GM10266 (cell line): ENCODE results near the gene REXO1.

ENCODE experiments used
- DNase-seq: peaks from one replicate; pipeline ENCODE4 v3.0.0; 2012; ENCODE audit errors: extremely low spot score
- TF ChIP-seq, protein P1 (sequence below): IDR thresholded peaks from 2 replicates; pipeline ENCODE4 v1.5.1; 2012; ENCODE audit warnings: mild to moderate bottlenecking, low read depth; ENCODE audit not compliant: control insufficient read depth, insufficient read depth; ENCODE audit errors: missing control alignments

Gene REXO1

DNA sequence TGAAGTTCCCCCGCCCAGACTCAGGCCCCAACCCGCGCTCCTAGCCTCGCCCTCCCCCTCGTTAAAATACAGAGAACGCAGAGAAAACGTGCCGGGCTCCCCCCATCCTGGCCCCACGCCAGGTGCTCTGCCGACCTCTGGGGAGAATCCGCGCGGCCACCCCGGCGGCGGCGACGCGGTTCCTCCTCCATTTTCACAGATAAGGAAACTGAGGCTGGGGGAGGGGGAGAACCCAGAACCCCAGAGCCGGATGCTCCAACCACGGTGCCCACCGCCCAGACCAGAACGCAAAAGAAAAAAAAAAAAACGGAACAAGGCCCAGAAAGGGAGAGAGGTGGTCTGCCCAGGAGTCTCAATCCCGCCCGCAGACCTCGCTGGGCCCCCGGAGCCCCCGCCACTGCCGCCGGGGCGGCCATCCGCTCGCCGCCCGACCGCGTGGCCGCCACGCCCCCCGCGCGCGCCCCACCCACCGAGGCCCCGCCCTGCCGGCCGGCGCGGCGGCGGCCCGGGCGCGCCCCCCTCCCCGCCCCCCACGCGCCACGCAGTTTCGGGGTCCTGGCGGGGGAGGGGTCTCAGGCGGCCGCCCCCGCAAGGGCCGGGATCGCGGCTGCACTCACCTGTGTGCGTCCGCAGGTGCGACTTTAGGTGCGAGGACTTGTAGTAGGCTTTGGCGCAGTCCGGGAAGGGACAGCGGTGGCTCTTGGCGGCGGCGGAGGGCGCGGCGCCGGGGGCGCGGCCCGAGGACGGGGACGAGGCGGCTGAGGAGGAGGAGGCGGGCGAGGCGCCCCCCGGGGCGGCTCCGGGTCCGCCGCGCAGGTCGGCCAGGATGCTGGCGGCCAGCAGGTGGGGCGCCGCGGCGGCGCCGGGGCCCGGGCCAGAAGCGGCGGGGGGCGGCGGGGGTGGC, 14.4 kb upstream of the REXO1 start:
- peak; percentile 86 for DNase-seq
- TF ChIP-seq, protein P1, sequence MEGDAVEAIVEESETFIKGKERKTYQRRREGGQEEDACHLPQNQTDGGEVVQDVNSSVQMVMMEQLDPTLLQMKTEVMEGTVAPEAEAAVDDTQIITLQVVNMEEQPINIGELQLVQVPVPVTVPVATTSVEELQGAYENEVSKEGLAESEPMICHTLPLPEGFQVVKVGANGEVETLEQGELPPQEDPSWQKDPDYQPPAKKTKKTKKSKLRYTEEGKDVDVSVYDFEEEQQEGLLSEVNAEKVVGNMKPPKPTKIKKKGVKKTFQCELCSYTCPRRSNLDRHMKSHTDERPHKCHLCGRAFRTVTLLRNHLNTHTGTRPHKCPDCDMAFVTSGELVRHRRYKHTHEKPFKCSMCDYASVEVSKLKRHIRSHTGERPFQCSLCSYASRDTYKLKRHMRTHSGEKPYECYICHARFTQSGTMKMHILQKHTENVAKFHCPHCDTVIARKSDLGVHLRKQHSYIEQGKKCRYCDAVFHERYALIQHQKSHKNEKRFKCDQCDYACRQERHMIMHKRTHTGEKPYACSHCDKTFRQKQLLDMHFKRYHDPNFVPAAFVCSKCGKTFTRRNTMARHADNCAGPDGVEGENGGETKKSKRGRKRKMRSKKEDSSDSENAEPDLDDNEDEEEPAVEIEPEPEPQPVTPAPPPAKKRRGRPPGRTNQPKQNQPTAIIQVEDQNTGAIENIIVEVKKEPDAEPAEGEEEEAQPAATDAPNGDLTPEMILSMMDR, result no peak

DNA sequence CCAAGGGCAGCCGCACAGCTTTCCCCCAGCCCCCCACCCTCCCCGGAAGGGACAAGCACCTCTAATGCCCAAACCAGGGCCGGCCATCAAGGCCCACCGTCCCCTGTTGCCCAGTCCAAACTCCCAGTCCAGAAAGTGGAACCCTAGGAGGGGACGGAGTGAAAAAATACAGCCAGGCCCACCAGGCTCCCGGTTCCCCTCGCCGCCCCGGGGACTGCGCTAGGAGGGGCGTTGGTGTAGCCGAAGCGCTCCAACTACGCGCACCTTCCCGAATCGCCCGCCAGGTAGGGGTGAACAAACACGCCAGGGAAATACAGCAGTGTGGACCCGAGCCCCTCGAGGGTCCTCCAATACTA, 13.8 kb upstream of the REXO1 start:
- DNase-seq, result no peak
- TF ChIP-seq, protein P1, result no peak

DNA sequence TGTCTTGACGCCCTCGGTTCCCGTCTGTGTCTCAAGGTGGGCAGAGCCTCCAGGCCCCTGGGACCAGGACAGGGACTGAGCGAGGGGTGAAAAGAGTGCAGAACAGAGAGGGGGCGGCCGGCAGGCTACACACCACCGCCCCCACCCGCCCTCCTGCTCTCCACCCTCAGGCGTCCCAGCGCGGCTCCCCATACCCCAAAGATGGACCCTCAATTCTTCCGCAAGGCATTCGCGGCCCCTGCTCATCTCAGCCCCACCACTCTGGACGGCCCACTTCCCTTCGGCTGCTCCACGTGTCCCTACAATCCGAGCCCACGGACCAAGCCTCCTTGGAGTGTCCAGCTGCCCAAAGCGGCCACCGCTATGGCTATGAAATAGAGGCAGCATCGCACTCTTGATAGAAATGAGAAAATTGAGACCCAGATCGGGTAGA, 13.3 kb upstream of the REXO1 start:
- no peak for DNase-seq
- TF ChIP-seq, protein P1, result no peak

DNA sequence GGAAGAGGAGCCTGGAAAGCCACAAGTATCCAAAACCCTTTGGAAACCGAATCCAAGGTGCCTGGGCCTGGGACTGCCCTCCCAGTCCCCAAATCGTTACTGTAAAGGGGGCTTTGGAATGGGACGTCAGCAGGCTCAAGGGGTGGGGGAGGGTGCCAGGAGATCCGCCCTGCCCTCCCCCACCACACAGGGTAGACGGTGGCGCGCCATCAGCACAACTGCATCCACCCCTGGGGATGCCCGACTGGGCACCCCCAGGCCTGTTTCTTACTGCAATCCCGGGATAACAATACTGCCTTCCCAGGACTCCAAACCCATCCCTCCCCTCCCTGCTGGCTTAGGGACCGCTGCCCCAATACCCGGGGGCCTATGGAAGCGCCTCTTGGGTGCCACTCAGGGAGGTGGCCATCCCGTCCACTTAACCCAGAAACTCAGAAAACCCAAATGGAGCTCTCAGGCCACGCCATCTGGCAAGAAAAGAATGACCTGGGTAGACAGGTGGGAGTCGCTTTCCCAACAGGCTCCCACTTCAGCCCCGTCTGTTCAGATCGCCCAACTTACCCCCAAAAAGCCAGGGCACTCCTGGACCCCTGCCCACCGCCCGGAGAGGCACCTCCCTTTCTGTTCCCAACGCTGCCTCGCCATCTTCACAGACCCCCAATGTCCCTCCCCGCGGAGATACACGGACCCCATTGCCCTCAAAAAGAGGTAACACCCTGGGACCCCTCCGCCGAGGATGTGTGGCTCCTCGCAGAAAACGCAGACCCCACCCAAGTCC, 12.7 kb upstream of the REXO1 start:
- TF ChIP-seq, protein P1, result no peak

DNA sequence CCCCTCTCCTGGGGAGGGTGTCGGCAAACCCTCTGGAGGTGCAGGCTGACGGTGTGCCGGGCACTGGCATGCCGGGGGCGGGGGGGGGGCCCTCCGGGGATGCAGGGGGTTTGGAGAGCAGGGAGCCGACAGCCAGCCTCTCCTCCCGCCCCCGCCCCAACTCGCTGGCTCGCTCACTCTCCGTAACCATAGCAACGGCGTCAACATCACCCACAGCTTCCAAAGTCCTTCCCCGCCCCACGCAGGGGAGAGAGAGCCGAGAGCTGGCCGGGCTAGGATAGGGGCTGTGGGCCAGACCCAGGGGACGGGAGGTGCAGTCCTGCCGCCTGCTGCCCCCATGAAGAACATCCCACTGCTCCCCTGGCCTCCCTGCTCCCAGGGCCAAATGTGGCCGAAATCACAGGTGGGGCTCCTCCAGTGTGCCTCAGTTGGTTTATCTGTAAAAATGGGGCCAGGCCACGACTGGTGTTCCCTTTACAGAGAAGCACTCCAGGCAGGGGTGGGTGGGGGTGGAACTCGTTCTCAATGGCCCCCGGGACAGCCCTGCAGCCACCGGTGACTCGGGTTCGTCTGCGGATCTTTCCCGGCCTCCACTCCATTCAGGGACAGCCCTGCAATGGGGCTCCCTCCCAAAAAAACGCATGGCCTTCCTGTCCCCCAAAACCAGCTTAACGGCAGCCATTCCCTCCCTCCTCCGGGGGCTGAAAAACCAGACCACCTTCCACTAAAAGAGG, 11.9 kb upstream of the REXO1 start:
- DNase-seq, result no peak
- TF ChIP-seq, protein P1, result no peak

More for the DNA sequence above, 12.7 kb upstream of the REXO1 start:
- DNase-seq, result no peak

DNA sequence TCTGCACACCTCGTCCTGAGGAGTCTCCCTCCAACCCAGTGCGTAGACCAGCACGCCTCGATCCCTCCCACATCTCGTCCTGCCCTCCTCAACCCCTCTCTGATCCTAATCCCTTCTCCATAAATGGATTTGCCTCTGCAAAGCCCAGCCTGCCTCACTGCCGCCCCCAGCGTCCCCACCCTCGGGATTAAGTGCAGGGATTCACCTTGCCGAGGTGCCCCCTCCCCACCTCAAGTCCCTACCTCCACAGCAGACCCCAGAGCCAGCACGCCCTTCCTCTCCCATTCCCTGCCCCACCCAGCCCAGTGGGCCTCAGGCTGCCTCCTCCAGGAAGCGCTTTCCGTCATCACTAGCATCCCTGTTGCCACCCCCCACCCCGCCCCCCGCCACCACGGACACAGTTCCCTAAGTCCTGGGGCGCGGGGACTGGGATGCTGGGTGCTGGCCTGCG, 11.1 kb upstream of the REXO1 start:
- TF ChIP-seq, protein P1, result no peak
- DNase-seq, result no peak
